Measurements from ENCODE around the gene DCHS2.

DCHS2 gene

DNA sequence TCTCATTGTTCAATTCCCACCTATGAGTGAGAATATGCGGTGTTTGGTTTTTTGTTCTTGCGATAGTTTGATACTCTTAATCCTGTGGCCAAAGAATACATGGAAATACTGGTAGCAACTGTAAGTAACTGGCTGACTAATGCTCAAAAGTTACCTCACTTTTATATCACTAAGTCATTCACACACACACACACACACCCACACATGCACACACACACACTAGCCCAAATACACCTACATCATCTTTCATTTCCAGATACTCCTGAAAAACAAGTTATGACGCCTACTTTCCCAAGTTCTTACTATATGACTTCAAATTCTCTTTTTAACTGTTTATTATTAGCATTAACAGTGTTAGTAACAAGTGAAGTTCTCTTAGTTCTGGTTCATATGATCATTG, 101.3 kb downstream of the DCHS2 start:
- DNase-seq (ENCODE audit: low spot score), result no peak

DNA sequence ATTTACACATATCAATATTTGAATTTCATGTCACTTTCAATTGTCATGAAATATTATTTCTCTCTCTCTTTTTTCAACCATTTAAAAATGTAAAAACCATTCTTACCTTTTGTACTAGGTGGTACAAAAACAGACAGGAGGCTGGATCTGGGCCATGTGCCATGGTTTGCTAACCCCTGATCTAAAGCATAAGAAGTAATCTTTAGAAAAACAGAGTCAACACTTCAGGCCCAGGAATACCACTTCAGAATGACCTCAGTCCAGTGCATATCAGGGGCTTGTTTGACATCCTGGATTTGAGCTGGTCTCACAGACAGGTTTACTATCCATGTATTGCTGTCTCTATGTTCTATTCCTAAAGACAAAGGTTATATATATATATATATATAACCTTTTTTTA, 102.5 kb downstream of the DCHS2 start:
- no peak for DNase-seq (ENCODE audit: low spot score)

DNA sequence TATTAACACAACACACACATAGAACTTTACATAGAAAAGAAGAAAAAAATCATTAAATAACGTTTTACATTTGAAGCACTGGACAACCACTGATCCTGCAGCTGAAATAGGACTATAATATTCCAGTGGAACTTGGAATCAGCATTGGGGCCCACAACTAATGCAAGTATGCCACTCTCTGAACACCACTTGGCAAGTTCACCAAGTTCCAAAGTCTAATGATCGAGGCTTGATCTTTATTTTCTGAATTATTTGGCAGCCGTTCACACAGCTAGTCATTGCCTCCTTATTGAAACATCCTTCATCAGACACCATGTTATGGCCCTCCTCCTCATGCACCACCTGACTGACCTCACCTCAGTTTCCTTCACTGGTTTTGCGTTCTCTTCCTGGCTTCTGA, 107.6 kb downstream of the DCHS2 start:
- DNase-seq (ENCODE audit: low spot score), result no peak

DNA sequence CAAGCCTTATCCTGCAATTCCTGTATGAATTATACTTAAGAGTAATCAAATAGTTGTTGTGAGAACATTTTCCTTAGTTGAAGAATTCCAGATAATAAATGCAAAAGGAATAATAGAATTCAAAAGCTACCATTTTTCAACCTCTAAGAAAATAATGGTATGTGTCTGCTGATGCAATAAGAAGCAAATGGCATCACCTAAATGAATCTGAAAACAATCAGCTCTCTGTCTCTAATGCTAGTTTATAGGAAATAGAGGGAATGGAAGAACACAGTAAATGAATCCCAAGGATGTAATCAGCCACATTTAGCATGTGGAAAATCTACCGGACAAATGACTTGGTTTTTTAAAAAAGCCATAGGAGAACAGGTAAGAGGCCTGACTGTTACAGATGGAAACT, 115.1 kb downstream of the DCHS2 start:
- DNase-seq (ENCODE audit: low spot score), result no peak

DNA sequence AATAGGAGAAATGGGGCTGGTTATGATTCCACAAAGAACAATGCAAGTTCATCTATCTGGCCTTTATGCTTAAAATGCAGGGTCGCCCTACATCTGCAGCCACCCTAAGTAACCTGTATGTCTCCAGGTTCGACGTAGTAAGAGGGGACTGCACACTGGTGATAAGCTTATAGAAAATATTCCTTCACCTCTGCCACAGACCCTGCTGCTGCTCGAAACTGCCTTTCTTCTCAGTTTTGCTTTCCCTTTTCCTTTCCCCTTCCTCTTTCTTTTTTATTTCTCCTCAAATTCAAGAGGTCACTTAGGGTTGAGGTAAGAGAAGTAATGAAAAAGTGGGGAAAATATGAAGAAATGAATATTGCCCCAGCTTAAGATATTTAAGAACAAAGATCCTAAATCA, 123.5 kb downstream of the DCHS2 start:
- no peak for DNase-seq (ENCODE audit: low spot score)

DNA sequence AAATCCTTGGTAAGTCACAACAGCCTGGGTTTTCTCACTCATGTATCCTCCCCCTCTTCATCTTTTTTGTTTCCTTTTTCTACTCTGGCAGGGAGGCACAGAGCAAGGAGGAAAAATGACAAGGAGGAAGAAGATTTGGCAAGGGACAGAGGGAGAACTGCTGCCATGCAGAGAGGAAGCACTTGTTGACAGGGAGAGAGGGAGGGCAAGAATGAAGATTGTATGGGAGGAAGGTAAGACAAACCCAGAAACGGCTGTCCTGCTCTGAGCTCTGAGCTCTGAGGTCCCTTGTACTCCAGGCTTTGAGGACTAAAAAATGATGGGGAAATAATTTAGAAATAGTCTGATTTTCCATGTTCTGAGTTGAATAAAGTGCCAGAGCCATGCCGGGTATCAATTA, 123.9 kb downstream of the DCHS2 start:
- no peak for DNase-seq (ENCODE audit: low spot score)

DNA sequence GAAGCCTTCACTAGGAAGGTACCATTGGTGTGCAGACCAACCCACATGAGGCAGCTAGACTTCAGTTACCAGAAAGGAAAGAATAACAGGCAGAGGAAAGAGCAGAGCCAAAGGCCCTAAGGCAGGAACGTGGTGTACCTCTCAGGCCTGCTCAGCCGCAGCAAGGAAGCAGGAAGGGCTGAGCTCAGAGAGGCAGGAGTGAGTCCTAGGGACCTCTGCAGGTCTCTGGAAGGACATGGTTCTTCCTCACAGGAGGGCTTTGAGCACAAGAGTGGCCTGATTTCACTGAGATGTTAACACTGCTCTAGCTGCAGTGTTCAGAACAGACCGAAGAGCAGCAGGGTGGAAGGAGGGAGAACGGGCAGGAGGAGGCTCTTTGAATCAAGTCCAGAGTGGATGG, 124.6 kb downstream of the DCHS2 start:
- no peak for DNase-seq (ENCODE audit: low spot score)

DNA sequence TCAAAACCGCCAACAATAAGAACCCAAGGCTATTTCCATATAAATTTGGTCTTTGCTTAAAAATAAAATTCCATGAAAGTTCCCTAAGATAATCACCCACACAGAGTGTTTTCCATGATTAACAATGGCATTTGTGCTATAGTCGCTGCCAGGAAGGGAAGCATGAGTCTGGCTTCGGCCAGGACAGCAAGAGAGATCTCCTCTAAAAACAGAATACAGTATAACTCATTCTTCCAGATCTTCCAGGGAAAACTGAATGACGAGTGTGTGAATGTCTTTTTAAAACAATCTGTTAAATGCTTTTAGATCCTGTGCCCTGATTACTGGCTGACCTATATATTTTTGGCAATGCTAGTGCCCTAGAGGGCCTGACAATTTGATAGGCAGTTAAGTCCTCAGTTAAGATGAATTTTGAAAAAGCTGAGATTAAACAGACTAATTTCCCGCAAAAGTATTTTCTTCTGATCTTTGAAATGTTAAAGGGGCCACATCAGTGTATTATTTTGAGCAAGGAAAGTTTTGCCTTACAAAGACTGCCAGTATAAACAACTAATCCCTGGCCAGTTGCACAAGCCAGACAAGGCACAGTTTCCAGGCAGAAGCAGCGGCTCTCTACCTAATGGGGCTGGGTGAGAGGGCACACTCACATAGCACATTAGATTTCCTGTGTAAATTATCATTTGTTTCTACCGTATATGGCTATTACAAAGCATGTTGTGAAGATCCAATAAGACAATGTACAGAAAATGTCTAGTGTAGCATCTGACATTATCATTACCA, 127.3 kb downstream of the DCHS2 start:
- no peak for DNase-seq (ENCODE audit: low spot score)

DNA sequence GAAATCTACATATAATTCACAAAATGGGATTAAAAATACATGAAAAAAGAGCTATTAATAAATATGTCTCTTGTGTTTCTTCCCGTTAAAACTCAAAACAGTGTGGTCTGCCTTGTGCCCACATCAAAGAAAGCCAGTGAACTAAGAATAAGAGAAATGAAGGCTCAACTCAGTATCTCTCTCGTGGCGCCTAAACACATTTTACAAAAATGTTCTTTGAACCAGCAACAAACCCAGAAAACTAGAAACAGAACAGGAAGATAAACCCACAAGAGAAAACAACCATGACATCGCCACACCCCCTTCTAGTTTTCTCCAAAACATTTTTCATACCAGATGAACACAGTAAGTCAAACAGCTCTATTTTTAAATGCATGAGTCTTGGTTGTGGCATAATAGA, 130.1 kb downstream of the DCHS2 start:
- DNase-seq (ENCODE audit: low spot score), result no peak

DNA sequence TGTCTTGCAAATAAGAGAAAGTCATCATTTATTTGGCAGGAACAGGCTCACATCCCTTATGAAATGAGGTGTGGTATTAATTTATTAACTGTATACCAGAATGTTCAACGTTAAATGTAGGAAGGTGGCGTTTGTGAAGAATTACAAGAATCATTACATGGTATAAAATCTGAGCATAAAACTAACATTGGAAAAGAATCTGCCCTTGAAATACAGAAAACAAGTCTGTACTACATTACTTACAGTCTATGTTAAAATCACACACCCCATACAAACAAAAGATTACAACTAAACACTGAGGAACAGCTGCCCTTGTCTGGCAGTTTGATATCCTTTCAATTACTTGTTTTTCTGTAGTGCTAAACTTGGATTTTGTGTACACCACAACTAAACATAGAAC, 131.1 kb downstream of the DCHS2 start:
- no peak for DNase-seq (ENCODE audit: low spot score)

DNA sequence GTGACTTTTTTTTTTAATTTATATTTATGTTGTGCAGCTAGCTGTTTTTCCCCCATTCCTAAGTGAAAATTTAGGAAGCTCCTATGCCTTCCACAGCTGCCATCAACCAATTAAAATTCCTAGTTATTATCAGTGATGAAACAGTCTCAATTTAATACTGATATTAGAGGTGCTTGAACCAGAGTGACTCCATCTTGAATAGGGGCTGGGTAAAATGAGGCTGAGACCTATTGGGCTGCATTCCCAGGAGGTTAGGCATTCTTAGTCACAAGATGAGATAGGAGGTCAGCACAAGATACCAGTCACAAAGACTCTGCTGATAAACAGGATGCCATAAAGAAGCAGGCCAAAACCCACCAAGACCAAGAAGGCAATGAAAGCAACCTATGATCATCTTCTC, 136.7 kb downstream of the DCHS2 start:
- no peak for DNase-seq (ENCODE audit: low spot score)

DNA sequence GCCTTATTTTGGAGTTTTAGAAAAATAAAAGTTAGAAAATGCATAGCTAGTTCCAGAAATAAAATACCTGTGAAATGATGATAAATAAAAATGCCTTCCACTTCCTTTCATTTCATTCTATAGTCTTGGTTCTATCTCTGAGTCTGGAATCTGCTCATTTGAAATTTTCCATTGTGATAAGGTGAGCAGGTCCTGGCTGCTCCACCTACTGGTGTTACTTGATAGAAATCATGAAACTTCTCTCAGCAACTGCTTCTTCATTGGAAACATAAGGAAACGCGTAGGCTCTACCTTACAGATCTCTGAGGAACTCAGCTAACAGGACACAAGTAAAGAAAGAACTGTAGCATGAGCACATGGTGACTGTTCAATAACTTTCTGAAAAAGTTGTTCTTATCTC, 141.8 kb downstream of the DCHS2 start:
- peak; percentile 23 for DNase-seq (ENCODE audit: low spot score)

DNA sequence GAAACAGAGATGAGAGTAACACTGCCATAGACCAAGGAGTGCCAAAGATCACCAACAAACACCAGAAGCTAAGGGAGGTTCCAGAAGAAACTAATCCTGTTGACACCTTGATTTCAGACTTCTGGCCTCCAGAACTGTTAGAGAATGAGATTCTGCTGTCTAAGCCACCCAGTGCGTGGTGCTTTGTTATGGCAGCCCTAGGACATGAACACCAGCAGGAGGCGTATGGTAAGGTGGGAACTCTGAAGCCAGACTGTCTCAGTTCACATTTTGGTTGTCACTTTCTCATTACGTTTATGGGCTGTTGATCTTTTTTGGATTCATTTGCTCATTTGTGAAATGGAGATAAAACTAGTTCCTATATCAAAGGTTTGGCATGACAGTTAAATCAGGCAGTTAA, 142.9 kb downstream of the DCHS2 start:
- no peak for DNase-seq (ENCODE audit: low spot score)

DNA sequence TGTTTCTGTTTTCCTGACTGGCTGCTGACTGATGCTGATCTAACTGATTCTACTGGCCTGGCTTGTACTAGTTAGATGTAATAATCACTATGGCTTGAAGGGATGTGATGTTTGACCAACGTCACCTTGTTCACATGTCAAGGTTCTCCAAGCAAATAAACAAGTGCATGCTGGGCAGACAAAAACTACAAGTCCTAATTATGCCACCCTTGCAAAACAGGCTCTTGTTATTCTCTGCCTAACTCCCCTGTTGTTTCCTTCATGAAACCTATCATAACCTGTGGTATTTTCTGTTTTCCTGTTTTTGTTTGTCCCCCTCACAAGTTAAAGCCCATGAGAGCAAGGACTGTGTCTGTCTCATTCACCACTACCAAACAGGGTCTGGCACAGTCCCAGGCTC, 146.2 kb downstream of the DCHS2 start:
- no peak for DNase-seq (ENCODE audit: low spot score)

DNA sequence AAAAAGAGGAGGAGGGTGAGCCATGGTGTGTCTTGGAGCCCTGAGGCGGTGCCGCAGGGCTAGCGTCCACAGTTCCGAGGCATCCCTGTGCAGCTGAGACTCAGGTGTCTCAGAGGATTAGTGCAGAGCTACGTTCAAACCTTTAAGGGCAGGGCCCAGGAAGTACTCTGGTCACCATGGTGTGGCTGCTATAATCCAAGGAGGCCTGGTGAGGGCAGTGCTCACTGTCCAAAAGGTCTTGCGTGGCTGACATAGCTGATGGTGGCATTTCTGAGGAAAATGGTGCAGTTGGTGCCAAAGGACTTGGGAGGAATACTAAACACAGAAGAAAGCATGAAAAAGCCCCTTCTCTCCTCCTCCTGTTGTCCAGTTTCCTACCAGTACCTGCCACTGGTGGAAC, 146.9 kb downstream of the DCHS2 start:
- DNase-seq (ENCODE audit: low spot score), result no peak

DNA sequence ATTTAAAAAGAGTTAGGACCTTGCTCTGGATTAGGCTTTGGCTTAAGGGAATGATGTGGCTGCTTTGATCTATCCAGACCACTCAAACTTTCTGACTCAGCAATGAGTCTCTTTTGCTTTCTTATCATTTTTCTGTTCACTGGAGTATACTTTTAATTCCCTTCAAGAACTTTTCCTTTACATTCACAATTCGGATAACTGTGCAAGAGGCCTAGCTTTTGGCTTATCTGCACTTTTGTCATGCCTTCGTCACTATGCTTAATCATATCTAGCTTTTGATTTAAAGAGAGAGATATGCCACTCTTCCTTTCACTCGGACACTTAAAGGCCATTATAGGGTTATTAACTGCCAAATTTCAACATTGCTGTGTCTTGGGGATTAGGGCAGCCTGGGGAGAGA, 147.9 kb downstream of the DCHS2 start:
- DNase-seq (ENCODE audit: low spot score), result no peak

DNA sequence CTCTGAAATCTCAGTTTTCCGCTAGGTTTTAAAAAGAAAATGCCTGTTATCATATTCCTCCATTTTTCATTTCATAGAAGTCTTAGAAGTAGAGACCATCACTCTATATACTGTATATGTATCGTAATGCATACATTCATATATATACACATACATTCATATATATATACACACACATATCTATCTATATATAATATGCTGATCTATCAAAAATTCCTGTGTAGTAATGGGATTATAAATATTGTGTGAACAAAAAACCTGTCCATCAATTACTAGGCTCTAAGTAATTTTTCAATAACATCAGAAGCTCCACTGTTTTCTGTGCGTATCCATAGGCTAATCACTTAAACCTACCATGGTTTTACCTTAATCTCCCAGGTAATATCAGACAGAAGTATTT, 150.2 kb downstream of the DCHS2 start:
- no peak for DNase-seq (ENCODE audit: low spot score)

DNA sequence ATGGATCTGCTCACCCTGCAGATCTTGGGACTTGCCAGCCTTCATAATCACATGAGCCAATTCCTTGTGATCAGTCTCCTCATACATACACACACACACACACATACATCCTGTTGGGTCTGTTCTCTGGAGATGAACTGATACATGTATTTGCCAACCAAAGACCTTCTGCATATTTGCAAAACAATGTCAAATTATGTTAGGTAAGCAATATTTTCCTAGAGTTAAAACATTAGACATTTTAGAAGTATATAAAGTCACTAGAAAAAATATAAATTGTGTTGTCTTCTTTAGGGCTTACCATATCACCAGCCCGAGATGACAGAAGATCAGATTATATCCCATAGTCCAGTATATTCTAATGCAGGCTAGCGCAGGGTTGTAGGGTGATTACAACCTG, 156.0 kb downstream of the DCHS2 start:
- no peak for DNase-seq (ENCODE audit: low spot score)

DNA sequence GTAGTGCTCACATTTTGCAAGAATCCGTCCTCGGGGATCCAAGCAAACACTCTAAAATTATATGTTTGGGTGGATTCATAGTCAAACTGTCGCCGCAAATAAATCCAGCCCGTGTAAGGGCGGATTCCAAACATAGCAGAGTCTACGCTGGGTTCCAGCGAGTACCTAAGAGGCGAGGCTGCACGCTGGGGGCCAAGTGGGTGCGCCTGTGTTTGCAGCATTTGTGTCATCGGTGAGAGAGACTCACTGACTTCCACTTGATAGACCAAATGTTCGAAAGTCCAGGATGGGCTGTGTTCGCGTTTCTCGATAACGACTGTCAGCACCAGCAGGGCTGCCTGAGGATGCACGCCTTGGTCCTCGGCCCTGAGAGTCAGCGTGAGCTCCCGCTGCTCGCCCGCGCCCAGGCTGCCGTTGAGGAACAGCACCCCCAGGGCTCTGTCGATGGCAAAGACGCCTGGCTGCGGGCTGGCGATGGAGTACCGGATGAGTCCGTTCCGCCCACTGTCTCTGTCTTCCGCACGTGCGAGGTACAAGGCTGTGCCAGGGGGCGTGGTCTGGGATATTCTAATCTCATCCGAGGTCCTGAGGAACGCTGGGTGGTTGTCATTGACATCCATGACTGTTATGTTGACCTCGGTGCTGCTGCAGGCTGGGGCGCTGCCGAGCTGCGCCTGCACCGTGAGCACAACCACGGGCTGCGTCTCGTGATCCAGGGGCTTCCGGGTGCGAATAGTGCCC, 158.7 kb downstream of the DCHS2 start:
- no peak for DNase-seq (ENCODE audit: low spot score)

DNA sequence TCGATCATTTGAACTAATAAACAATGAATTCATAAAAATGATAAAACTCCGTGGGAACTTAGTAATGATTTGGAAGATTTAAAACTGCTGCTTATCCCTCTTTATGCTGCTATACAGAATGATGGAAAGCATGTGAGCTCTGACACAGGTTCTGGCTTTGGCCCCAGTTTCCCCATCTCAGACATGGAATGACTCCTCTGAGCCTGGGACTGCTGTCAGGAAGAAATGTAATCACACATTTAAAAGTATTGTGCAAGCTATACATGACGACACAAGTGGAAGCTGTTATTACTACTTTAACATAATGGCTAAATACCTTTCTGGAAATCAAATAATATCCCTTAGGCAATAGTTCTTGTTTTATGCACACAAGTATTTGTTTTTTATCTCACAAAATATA, 161.7 kb downstream of the DCHS2 start:
- peak; percentile 50 for DNase-seq (ENCODE audit: low spot score)

DNA sequence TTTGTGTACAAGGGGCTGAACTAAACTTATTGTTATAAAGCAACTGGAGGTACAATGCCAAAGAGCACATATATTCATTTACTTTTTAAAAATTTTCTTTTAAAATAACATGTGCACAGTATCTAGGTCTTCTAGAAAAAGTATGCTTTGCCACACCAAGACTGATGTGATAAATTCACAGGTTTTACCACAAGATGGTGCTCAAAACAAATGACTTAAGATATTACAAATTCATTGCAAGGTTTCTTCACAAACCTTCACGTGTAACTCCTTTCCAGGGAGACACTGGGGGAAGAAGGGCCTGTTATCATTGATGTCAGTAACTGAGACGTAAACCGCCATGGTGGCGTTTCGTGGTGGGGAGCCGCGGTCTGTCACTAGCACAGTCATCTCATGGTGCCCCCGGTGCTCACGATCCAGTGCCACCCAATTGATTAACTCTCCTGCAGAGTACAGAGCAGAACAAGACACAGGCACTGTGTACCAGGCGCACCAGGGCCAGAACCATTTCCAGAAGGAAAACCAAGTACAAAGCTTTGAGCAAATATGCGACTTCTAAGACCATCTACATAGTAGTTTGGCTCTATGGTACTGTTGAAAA, 162.2 kb downstream of the DCHS2 start:
- peak; percentile 21 for DNase-seq (ENCODE audit: low spot score)

DNA sequence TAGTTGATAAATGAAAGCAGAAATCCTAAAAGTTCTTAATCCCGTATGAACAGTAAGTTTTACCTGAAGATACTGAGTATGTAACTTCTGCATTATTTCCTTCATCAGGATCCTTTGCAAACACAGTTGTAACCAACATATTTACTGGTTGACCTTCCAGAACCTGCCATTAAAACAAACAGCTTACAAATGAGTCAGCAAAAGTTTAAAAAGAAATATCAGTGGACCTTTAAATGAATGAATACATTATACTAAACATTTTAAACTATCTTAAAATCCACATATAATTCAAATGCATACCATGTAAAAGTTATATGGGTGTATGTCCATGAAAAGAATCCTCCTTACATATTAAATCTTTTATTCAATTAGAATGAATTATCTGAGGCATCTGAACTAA, 163.6 kb downstream of the DCHS2 start:
- DNase-seq (ENCODE audit: low spot score), result no peak

DNA sequence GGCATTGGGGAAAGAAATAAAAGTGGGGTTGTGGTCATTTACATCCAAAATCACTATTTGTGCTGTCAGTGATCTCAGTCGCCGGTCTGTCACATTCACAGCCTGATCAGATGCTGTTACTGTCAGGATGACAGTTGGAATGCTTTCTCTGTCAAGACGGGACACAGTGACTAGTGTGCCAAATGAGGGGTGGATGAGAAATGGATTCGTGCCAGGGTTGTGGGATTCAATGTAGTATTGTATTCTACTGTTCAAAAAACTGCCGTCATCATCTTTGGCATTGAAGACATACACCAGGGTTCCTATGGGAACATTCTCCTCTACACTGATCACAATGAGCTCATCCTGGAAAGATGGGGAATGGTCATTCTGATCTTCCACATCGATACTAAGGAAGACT, 171.1 kb downstream of the DCHS2 start:
- no peak for DNase-seq (ENCODE audit: low spot score)

DNA sequence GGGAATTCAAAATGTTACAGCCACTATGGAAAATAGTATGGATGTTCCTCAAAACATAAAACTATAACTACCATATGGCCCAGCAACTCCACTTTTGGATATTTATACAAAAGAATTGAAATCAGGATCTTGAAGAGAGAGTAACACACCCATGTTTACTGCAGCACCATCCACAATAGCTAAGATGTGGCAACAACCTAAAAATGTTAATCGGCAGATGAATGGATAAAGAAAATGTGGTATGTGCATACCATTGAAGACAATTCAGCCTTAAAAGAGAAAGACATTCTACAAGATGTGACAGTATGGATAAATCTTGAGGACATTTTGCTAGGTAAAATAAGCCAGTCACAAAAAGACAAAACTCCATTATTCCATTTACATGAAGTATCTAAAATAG, 171.9 kb downstream of the DCHS2 start:
- DNase-seq (ENCODE audit: low spot score), result no peak
